A673 (cell line): ENCODE data around the gene BCAR1.

Experiments
- EZH2 ChIP-seq: fragments of 200-600 bp; sonication (generic); IDR thresholded peaks from 2 replicates; pipeline ENCODE4 v1.6.1; 2017; ENCODE audit warnings: borderline replicate concordance, low read depth, mild to moderate bottlenecking, mixed read lengths, antibody characterized with exemption, low read length; ENCODE audit not compliant: poor library complexity, severe bottlenecking
- TF ChIP-seq, protein P1 (sequence below): fragments of 300-800, 200-600 bp; sonication (generic); conservative IDR thresholded peaks from 2 replicates; pipeline ENCODE4 v1.5.1; 2017; ENCODE audit warnings: low read depth, mild to moderate bottlenecking, antibody characterized with exemption, low read length, moderate library complexity, mixed read lengths

DNA sequence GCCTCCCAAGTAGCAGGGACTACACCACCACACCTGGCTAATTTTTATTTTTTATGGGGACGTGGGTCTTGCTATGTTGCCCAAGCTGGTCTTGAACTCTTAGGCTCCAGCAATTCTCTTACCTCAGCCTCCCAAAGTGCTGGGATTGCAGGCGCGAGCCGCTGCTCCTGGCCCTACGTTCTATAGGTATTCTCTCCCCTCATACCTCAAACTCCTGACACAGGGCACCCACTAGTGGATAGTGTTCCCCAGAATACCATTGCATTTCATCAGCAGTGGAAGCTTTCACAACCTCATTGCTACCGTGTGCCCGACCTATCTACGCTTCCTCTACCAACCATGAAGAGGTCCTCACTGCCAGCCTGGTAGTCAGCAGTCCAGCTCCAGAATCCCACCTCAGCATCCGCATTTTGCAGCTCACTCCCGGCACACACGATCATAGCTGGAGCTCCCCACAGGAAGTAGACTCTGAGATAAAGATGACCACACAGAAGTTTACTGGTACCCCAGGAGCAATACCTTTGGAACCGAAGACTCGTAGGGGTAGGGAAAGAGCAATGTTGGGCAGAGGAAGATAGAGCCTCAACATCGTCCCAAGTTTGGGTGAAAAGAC is 53.8 kb downstream of the BCAR1 start:
- TF ChIP-seq, protein P1, sequence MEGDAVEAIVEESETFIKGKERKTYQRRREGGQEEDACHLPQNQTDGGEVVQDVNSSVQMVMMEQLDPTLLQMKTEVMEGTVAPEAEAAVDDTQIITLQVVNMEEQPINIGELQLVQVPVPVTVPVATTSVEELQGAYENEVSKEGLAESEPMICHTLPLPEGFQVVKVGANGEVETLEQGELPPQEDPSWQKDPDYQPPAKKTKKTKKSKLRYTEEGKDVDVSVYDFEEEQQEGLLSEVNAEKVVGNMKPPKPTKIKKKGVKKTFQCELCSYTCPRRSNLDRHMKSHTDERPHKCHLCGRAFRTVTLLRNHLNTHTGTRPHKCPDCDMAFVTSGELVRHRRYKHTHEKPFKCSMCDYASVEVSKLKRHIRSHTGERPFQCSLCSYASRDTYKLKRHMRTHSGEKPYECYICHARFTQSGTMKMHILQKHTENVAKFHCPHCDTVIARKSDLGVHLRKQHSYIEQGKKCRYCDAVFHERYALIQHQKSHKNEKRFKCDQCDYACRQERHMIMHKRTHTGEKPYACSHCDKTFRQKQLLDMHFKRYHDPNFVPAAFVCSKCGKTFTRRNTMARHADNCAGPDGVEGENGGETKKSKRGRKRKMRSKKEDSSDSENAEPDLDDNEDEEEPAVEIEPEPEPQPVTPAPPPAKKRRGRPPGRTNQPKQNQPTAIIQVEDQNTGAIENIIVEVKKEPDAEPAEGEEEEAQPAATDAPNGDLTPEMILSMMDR, result 0 out of 2 replicates have a peak, but pooled peaks have one; percentile 9
- TF ChIP-seq EZH2, result no peak
